ENCODE measurements around the gene THADA.

Gene THADA

GRCh38 chr2:43206602-43207001 lies 389.2 kb downstream of the THADA start:
- peaks cover 100% of the 10 kb centered on the region for H3K4me1 ChIP-seq
- peak overlapping the region; percentile 13; the same call in 1 of the 2 replicates for H3K4me2 ChIP-seq
- peak overlapping the region; percentile 18; the same call in 1 of the 2 replicates for H3K27ac ChIP-seq
- no peaks in the 10 kb centered on the region for H4K20me1 ChIP-seq
- H3K27me3 ChIP-seq: no peaks in the 10 kb centered on the region
- no peak overlapping the region for H3K4me3 ChIP-seq
- H3K9me3 ChIP-seq: no peaks in the 10 kb centered on the region
- no peak overlapping the region for H3K9ac ChIP-seq
- no peak for TF ChIP-seq Cebpa-rat (IDR thresholded peaks at IDR 0.05)
- H3K36me3 ChIP-seq: no peaks in the 10 kb centered on the region

GRCh38 chr2:43203373-43203772 lies 392.5 kb downstream of the THADA start:
- no peak for TF ChIP-seq Cebpa-rat (IDR thresholded peaks at IDR 0.05)
- Histone ChIP-seq H3K9ac (peak overlapping the region; percentile 60), H3K27me3 (no peaks in the 10 kb centered on the region), H3K4me1 (peaks cover 100% of the 10 kb centered on the region), H3K9me3 (no peaks in the 10 kb centered on the region), H4K20me1 (no peaks in the 10 kb centered on the region), H3K4me2 (peak overlapping the region; percentile 98), H3K36me3 (no peaks in the 10 kb centered on the region), H3K4me3 (peak overlapping the region; percentile 6; the same call in 1 of the 2 replicates), H3K27ac (peak overlapping the region; percentile 89)

GRCh38 chr2:43202289-43202688 lies 393.5 kb downstream of the THADA start:
- H3K4me1 ChIP-seq: peaks cover 100% of the 10 kb centered on the region
- H3K27me3 ChIP-seq: no peaks in the 10 kb centered on the region
- H3K27ac ChIP-seq: peak overlapping the region; percentile 89
- H4K20me1 ChIP-seq: no peaks in the 10 kb centered on the region
- H3K9ac ChIP-seq: no peak overlapping the region
- no peak overlapping the region for H3K4me3 ChIP-seq
- peak overlapping the region; percentile 98 for H3K4me2 ChIP-seq
- TF ChIP-seq Cebpa-rat (IDR thresholded peaks at IDR 0.05): no peak
- no peaks in the 10 kb centered on the region for H3K9me3 ChIP-seq
- H3K36me3 ChIP-seq: no peaks in the 10 kb centered on the region

GRCh38 chr2:43201497-43201896 lies 394.3 kb downstream of the THADA start:
- no peak for TF ChIP-seq Cebpa-rat (IDR thresholded peaks at IDR 0.05)
- Histone ChIP-seq H3K27me3 (no peaks in the 10 kb centered on the region), H3K4me2 (peak overlapping the region; percentile 98), H3K27ac (peak overlapping the region; percentile 89), H3K36me3 (no peaks in the 10 kb centered on the region), H3K4me3 (peak overlapping the region; percentile 25; the same call in 1 of the 2 replicates), H4K20me1 (no peaks in the 10 kb centered on the region), H3K9me3 (no peaks in the 10 kb centered on the region), H3K9ac (peak overlapping the region; percentile 80), H3K4me1 (peaks cover 100% of the 10 kb centered on the region)

- peaks cover 100% of the 10 kb centered on the region for H3K4me1 ChIP-seq
These were observed 394.8 kb downstream of the THADA start for GRCh38 chr2:43201016-43201415.

GRCh38 chr2:43199492-43200488 lies 396.0 kb downstream of the THADA start:
- Histone ChIP-seq H3K4me3 (peak overlapping the region; percentile 45), H3K4me1 (peaks cover 100% of the 10 kb centered on the region), H3K27ac (peak overlapping the region; percentile 89), H3K9ac (peak overlapping the region; percentile 80), H3K4me2 (peak overlapping the region; percentile 98), H3K27me3 (no peaks in the 10 kb centered on the region), H3K9me3 (no peaks in the 10 kb centered on the region), H4K20me1 (peaks cover 6% of the 10 kb centered on the region; the same call in 1 of the 2 replicates), H3K36me3 (no peaks in the 10 kb centered on the region; the same call in 1 of the 2 replicates)
- no peak for TF ChIP-seq Cebpa-rat (IDR thresholded peaks at IDR 0.05)

More at GRCh38 chr2:43201016-43201415, 394.8 kb downstream of the THADA start:
- TF ChIP-seq Cebpa-rat (IDR thresholded peaks at IDR 0.05): no peak
- Histone ChIP-seq H4K20me1 (no peaks in the 10 kb centered on the region), H3K27me3 (no peaks in the 10 kb centered on the region), H3K36me3 (no peaks in the 10 kb centered on the region), H3K27ac (peak overlapping the region; percentile 89), H3K4me3 (peak overlapping the region; percentile 25; the same call in 1 of the 2 replicates), H3K4me2 (peak overlapping the region; percentile 98), H3K9me3 (no peaks in the 10 kb centered on the region), H3K9ac (peak overlapping the region; percentile 80)

GRCh38 chr2:43198263-43198662 lies 397.6 kb downstream of the THADA start:
- Histone ChIP-seq H3K4me3 (peak overlapping the region; percentile 17; the same call in 1 of the 2 replicates), H3K27me3 (no peaks in the 10 kb centered on the region), H3K9ac (peak overlapping the region; percentile 84), H3K4me1 (peaks cover 100% of the 10 kb centered on the region), H3K27ac (peak overlapping the region; percentile 89), H4K20me1 (peaks cover 21% of the 10 kb centered on the region), H3K4me2 (peak overlapping the region; percentile 98), H3K36me3 (peaks cover 15% of the 10 kb centered on the region; the same call in 1 of the 2 replicates), H3K9me3 (no peaks in the 10 kb centered on the region)
- no peak for TF ChIP-seq Cebpa-rat (IDR thresholded peaks at IDR 0.05)

GRCh38 chr2:43197588-43197896 lies 398.3 kb downstream of the THADA start:
- Histone ChIP-seq H3K27ac (peak overlapping the region; percentile 89), H4K20me1 (peaks cover 28% of the 10 kb centered on the region)

GRCh38 chr2:43196768-43197587 lies 398.9 kb downstream of the THADA start:
- Histone ChIP-seq H3K4me3 (peak overlapping the region; percentile 72), H4K20me1 (peaks cover 34% of the 10 kb centered on the region), H3K9ac (peak overlapping the region; percentile 84), H3K36me3 (peaks cover 28% of the 10 kb centered on the region; the same call in 1 of the 2 replicates), H3K4me1 (peaks cover 100% of the 10 kb centered on the region), H3K4me2 (peak overlapping the region; percentile 98), H3K27me3 (no peaks in the 10 kb centered on the region), H3K9me3 (no peaks in the 10 kb centered on the region), H3K27ac (peak overlapping the region; percentile 89)
- no peak for TF ChIP-seq Cebpa-rat (IDR thresholded peaks at IDR 0.05)

More at GRCh38 chr2:43197588-43197896, 398.3 kb downstream of the THADA start:
- H3K4me1 ChIP-seq: peaks cover 100% of the 10 kb centered on the region
- H3K4me2 ChIP-seq: peak overlapping the region; percentile 98
- H3K4me3 ChIP-seq: peak overlapping the region; percentile 72
- peaks cover 22% of the 10 kb centered on the region; the same call in 1 of the 2 replicates for H3K36me3 ChIP-seq
- TF ChIP-seq Cebpa-rat (IDR thresholded peaks at IDR 0.05): no peak
- H3K27me3 ChIP-seq: no peaks in the 10 kb centered on the region
- peak overlapping the region; percentile 84 for H3K9ac ChIP-seq
- no peaks in the 10 kb centered on the region for H3K9me3 ChIP-seq

Measured in BLaER1 (cell line).